Vagina (tissue), 2 donors: ENCODE results near the gene KCNIP2.
A peak's percentile ranks its signal among the peaks of the same experiment; 100 is the strongest.

Experiments used
- POLR2AphosphoS5 ChIP-seq, 2 donors: sonication (generic); formaldehyde crosslinking; IDR thresholded peaks; one replicate each; pipeline ENCODE4 v1.9.0; 2017; ENCODE audit warnings: antibody characterized with exemption in 2 of 2, mild to moderate bottlenecking in 2 of 2, low read depth in 1 of 2; ENCODE audit not compliant: insufficient read depth in 1 of 2
- TF ChIP-seq, protein P1 (sequence below), 3 experiments: fragments of 450-650 bp in 2 of 3; fragments of 200-600 bp in 1 of 3; sonication (generic) in 1 of 3; IDR thresholded peaks; one replicate each; pipeline ENCODE4 v1.5.1; 2017 to 2019; ENCODE audit warnings: antibody characterized with exemption in 3 of 3, mild to moderate bottlenecking in 2 of 3, moderate library complexity in 2 of 3

DNA sequence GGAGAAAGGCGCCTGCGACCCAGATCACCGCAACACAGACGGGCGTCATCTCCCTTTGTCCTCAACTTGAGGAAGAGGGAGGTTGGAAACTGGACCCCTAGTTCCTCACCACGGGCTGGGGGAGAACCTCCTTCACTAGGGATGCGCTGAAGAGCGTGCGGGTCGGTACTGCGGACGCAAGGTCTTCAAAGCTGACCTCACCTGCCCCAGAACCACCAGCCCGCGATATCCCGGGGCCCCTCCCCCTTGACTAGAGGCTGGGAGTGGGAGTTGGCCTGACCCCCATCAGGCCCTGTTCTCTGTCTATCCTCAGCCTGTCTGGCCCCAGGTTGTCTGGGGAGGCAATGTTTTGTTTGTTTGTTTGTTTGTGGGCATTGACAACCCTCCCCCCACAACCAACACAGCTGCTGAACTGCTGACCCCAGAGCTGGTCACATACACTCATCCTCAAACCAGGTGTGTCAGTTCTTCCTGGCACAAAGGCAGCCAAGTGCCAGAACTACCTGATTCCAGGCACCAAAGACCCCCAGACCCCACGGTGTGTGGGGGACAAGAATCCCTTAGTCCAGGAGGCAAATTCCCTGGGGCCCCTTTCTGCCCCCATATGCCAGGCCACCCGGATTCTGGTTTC, 63.3 kb downstream of the KCNIP2 start:
- TF ChIP-seq, protein P1, sequence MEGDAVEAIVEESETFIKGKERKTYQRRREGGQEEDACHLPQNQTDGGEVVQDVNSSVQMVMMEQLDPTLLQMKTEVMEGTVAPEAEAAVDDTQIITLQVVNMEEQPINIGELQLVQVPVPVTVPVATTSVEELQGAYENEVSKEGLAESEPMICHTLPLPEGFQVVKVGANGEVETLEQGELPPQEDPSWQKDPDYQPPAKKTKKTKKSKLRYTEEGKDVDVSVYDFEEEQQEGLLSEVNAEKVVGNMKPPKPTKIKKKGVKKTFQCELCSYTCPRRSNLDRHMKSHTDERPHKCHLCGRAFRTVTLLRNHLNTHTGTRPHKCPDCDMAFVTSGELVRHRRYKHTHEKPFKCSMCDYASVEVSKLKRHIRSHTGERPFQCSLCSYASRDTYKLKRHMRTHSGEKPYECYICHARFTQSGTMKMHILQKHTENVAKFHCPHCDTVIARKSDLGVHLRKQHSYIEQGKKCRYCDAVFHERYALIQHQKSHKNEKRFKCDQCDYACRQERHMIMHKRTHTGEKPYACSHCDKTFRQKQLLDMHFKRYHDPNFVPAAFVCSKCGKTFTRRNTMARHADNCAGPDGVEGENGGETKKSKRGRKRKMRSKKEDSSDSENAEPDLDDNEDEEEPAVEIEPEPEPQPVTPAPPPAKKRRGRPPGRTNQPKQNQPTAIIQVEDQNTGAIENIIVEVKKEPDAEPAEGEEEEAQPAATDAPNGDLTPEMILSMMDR (IDR thresholded peaks at IDR 0.05): peak in 1 of 3 experiments; percentile 12
- TF ChIP-seq POLR2AphosphoS5 (IDR thresholded peaks at IDR 0.05; ENCODE audit: insufficient read depth in 1 of 2, low read depth in 1 of 2): peak in 1 of 2 donors; percentile 1
